ENCODE measurements around the gene ANKMY2.

The ANKMY2 gene

DNA sequence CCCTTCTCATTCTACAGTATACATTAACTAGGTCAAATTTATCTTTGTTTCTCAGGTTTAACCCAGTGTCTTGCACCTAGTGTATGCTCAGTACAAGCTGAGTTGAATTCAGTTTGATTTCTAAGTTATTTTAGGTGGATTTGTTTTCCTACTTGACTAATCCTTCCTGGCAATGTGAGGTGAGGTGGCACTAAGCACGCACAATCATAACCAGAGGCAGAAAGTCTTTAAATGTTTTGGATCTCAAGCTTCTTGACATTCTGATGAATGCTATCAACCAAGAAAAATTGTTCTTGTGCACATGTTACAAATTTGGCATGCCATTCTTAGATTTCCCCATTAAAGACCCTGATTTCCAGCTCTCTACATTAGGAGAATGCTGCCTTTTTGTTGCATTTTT is 3.6 kb upstream of the ANKMY2 start:
- DNase-seq (ENCODE audit: insufficient read length, low spot score) (no peak), FAIRE-seq (no peak)
- TF ChIP-seq, protein P1, sequence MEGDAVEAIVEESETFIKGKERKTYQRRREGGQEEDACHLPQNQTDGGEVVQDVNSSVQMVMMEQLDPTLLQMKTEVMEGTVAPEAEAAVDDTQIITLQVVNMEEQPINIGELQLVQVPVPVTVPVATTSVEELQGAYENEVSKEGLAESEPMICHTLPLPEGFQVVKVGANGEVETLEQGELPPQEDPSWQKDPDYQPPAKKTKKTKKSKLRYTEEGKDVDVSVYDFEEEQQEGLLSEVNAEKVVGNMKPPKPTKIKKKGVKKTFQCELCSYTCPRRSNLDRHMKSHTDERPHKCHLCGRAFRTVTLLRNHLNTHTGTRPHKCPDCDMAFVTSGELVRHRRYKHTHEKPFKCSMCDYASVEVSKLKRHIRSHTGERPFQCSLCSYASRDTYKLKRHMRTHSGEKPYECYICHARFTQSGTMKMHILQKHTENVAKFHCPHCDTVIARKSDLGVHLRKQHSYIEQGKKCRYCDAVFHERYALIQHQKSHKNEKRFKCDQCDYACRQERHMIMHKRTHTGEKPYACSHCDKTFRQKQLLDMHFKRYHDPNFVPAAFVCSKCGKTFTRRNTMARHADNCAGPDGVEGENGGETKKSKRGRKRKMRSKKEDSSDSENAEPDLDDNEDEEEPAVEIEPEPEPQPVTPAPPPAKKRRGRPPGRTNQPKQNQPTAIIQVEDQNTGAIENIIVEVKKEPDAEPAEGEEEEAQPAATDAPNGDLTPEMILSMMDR (IDR thresholded peaks at IDR 0.05; ENCODE audit: insufficient read depth, missing control alignments), result no peak

DNA sequence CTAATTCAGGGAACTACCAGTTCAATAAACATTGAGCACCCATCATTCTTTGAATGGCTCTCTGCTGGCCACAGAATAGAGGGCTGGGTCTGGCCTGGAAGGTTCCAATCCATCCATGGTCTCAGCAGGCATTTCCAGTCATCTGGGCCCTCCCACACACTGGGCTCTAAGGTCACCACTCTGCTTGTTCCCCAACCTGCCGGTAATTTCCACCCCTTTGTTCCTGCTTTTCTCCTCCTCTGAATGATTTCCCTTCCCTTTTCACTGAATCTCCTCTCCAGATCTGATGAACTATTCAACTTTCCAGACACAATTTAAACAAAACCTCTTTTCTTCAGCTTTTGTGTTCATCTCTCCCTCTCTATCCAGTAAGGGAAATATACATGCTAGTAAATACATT is 3.0 kb upstream of the ANKMY2 start:
- no peak for DNase-seq (ENCODE audit: insufficient read length, low spot score)
- TF ChIP-seq, protein P1 (IDR thresholded peaks at IDR 0.05; ENCODE audit: insufficient read depth, missing control alignments), result no peak
- FAIRE-seq, result no peak

DNA sequence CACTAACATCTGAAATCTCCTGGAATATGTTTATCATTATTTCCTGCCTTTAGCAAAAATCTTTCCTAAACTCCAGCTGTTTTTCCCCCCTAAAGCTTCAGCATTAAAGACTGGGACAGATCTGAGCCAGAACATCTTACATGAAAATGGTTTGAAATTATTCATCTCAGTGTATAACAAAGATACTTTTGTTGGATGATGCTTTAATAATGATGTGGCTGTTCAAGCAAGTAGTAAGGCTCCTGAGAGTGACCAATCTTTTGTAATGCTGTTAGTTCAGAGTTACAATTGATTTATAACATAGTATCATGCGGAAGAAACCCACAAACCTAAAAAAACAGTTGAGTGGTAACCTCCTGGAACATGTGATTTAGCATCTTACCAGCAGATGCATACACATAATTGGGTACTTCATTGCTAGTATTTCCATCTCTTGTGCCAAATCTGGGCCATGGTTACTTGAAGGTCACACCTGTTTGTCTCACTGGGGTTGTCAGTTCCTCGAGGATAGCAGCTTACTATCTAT is 1.9 kb upstream of the ANKMY2 start:
- TF ChIP-seq, protein P1 (IDR thresholded peaks at IDR 0.05; ENCODE audit: insufficient read depth, missing control alignments), result no peak
- DNase-seq (ENCODE audit: insufficient read length, low spot score), result no peak
- FAIRE-seq, result no peak

DNA sequence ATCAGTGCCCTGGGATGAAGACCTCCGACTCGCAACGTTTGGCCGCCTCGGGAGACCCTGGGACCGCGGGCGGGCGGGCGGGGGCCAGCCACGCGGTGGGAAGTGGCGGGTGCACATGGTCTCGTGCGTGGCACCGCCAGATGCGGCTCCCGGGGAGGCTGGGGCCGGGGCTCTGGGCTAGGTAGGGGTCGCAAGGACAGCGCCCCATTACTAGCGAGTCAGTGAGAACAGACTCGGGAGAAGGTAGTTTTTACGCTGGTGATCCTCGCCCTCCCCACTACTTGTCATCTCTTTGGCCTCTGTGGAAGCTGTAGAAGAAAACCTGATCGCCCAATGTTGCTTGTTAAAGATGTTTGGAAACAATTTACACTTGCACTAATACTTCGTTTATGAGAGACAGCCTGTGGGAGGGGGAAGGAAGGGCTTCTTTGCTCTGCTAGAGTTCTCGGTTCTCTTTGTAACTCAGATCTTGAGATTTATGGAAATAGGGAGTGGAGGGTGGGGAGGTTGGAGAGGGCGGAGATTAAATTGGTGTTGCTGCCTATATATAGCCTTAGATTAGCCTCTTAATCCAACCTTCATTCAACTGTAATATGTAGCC is 1.0 kb upstream of the ANKMY2 start:
- DNase-seq (ENCODE audit: insufficient read length, low spot score) (no peak), FAIRE-seq (peak; percentile 55)
- TF ChIP-seq, protein P1 (IDR thresholded peaks at IDR 0.05; ENCODE audit: insufficient read depth, missing control alignments), result no peak

DNA sequence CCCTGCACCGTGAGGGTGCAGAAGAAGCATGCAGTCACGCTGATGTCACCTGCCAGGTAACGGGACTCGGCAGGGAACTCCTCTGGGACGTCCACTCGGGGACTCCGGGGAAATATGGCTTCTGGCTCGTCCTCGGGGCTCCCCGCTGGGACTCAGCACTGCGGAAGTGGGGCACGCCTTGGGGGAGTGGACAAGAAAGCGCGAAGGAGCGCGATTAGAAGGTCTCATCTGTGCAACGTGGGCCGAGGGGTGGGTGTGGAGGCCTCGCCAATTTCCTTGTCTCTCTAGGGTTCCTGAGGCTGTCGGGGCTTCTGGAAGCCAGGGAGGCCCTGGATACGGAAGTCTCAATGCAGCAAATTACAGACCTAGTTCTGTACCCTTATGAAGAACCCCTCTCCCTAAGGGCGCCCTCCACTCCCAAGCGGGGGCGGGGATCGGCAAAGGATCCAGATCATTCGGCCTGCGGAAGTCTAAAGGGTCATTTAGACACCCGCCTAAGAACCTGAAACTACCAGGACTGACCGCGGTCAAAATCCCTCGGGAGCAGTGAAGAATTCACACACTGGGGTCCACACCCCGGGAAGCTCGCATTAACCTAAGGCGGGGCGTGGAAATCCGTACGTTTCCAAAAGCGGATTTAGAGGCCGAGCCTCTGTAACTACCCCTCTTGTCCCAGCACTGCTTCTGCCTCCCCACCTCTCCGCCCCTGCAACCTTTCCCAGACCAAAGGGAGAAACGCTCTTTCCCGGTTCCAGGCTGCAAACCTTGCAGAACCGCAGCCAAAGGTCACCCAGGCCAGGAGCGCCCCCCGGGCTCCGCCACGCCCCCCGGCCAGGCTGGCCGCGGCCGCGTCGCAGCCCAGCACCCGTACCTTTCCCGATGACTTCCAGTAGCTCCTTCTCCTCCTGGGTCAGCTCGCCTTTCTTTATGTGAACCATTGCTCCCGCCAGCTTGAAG is 640 bp downstream of the ANKMY2 start:
- no peak for FAIRE-seq
- no peak for DNase-seq (ENCODE audit: insufficient read length, low spot score)
- TF ChIP-seq, protein P1 (IDR thresholded peaks at IDR 0.05; ENCODE audit: insufficient read depth, missing control alignments), result no peak

DNA sequence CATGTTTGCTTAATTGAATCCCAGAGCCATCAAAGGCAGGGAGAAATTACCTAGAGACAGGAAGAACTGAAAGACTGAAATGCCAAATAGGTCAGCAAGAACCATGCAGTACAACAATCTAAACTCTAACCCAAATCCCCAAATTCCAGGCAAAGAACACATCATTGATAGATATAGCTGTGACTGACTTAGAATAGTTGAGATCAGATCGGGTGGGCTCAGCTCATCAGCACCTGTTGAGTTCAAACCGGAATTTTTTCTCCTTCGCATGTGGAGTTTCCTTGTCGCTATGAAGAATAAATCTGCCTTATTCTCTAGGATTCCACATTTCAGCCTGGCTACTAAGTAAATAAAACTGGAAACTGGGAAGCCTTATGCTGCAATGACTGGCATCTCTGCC is 1.4 kb downstream of the ANKMY2 start:
- FAIRE-seq, result no peak
- DNase-seq (ENCODE audit: insufficient read length, low spot score), result no peak
- TF ChIP-seq, protein P1 (IDR thresholded peaks at IDR 0.05; ENCODE audit: insufficient read depth, missing control alignments), result no peak

Measured in D721Med (cell line).